Measurements from ENCODE around the gene ADGRF4.
"Not testable (repeated sequence)": the region's sequence is repeated elsewhere in the genome, so short reads cannot be mapped to it uniquely, and the experiment has no call there.

Gene ADGRF4

DNA sequence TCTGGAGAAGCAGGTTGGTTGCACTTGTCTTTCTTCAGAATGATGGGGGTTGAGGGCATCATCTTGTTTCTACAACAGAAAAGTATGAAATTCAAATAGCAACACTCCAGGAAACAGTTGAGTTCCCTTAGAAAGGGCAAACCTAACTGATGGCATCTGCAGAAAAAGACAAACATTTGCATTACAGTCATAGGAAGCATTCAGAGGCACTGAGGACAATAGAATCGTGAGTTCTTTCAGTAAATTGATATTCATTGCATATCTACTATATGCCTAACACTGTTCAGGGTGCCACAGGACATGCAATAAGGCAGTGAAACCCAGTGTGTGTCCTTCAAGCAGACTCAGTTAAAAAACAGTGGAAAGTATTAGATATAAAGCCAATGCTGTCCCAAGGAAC lies 42.3 kb downstream of the ADGRF4 start:
- DNase-seq: no peak

DNA sequence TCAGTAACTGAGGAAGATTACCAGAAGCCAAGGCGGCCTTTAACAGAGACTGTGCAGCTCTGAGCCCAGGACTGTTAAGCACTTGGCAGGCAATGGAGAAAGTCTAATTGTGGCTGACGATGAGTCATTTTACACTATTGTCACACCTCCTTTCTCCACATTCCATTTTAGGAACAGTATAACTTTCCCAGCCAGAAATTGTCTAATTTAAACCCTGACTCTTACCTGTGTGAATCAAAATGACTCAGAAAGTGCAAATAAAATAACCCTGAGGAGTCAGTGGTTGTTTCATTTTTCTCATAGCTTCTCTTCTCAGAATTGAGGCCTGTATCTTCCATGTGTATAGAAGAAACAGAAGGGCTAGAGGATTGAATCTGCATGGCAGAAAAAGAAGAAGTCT lies 43.4 kb downstream of the ADGRF4 start:
- DNase-seq: no peak

DNA sequence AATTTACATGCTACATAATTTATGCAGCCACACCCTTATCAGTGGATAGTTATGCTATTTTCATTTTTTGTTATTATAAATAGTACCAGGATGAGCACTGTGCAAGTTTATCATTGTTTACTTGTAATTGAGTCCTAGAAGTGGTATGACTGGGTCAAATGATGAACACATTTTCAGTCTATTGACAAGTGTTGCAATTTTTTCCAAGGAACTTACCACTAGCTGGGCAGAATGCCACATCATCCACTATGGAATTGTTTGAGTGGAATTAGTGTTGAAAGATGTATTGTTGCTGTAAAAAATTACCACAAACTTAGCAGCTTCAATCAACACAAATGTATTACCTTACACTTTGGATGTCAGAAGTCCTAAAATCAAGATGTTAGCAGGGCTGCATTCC lies 45.4 kb downstream of the ADGRF4 start:
- DNase-seq: no peak

DNA sequence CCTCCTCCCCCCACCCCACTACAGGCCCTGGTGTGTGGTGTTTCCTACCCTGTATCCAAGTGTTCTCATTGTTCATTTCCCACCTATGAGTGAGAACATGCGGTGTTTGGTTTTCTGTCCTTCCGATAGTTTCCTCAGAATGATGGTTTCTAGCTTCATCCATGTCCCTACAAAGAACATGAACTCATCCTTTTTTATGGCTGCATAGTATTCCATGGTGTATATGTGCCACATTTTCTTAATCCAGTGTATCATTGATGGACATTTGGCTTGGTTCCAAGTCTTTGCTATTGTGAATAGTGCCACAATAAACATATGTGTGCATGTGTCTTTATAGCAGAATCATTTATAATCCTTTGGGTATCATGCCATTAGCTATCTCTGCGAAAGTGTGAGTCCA lies 46.9 kb downstream of the ADGRF4 start:
- not testable (repeated sequence) for DNase-seq

DNA sequence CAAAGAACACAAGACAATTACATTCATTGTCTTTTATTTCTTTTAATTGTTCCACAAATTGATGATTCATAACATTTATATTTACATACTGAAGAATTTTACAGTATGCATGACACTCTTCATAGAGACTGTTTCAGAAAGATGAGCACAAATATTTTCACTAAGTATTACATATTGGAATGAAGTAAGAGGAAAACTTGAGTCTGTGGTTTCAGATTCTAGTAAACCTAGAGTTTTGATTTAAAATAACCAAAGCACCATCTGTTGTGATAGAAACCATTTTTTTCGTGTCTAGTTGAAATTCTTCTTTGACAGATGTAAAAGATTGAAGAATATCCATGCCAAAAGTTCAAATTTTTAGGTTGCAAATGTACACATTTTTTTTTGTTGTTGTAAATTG lies 51.4 kb downstream of the ADGRF4 start:
- DNase-seq: no peak

DNA sequence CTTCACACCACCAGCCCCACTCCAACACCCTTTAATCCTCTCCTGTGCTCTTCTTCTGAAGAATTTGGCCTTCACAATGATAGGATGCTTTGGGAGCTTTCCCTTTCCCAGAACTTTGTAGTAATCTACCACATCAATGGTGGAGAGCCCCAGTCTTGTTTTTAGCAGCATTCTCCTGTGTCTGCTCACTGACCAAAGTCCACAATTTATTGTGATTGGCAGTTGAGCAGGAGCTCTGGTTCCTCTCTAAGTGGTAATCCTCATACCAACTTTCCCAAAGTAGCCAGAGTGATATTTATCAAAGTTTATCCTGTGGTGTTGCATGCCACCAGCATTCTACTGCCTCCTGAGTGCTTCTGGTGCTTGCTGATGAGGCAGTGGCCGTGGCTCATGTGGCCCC lies 54.4 kb downstream of the ADGRF4 start:
- DNase-seq: no peak

DNA sequence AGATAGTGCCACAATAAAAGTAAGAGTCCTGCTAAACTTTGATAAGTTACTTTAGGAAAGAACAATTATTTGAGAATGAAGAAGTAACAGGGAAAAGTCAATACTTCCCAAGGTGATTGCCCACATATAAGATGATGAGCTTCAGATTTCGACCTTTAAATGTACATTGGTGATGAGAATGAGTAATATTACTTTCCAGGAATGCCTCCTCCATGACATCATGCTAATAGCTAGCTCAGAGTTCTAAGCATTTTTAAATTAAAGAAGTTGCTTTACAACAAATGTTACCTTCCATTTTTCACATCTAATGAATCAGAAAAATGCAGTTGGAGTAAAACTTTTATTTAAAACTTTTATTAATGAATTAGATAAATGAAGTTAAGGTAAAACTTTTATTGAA lies 61.0 kb downstream of the ADGRF4 start:
- DNase-seq: no peak

DNA sequence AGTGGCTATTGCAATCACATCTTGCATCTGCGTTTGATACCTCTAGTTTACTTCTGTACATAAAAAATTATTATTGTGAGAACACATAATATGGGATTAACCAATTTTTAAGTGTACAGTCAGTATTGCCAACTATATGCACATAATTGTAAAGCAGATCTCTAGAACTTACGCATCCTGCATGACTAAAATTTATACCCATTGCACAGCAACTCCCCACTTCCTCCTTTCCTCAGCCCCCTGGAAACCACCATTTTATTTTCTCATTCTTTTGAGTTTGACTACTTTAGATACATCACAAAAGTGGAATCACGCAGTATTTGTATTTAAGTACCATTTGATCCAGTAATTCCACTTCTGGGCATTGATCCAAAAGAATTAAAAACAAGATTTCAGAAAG lies 64.1 kb downstream of the ADGRF4 start:
- no peak for DNase-seq

DNA sequence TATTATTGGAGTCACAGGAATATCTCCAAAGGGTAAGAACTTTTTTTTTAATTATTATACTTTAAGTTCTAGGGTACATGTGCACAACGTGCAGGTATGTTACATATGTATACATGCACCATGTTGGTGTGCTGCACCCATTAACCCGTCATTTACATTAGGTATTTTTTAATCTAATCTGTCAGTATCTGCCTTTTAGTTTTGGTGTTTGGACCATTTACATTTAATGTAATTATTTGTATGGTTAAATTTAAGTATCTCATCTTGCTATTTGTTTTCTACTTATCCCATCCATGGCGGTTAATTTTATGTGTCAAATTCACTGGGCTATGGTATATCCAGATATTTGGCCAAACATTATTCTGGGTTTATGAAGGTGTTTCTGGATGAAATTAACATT lies 68.1 kb downstream of the ADGRF4 start:
- no peak for DNase-seq

DNA sequence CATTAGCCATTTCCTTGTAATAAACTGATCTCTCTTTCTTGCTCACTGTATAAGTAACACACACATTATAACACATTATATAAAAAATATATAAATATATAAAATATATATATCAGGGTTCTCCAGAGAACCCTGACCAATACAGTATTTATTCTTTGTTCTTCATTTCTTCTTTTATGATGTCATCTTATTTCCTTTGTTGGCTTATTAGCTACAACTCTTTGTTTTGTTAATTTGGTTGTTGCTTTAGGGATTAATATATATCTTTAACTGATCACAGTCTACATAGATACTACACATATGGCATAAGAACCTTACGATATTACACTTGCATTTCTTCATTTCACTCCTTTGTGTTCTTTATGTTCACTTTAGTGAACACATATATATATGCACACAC lies 68.7 kb downstream of the ADGRF4 start:
- no peak for DNase-seq

DNA sequence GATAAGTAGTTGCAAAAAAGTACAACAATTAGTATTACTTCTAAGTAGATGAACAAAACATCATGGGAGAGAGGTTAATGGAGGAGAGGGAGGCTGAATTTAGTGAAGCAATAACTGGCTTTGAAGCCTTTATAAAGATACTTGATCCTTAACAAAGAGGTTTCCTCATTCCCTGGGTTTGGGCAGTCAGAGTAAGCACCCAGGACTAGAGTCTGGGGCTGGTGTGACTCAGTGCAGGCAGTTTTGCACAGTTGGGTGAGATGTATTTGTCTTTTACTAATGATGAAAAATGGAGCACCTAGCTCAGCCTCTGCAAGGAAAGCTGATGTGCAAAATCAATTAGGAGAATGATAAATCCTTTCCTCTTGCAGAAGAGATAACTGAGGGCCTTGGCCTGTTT lies 71.6 kb downstream of the ADGRF4 start:
- DNase-seq: no peak
